T-cell (primary cell): Measurements from ENCODE around the gene KDM8. TPM values are rescaled to one million over a fixed set of nuclear protein-coding genes. Genes with fewer than 3 reads are reported as not detected.

ENCODE experiments used
- ATAC-seq, 4 experiments: fragments of 200-7000 bp in 3 of 4; fragments of 150-1000 bp in 1 of 4; cut with Tn5 transposase; replicated peaks in 1 of 4; 1 replicate in 3 of 4; 2 replicates in 1 of 4; pipeline ENCODE4 v1.10.0; 2021; ENCODE audit warnings: moderate library complexity in 3 of 4, mild to moderate bottlenecking in 2 of 4, moderate number of reproducible peaks in 1 of 4
- CTCF ChIA-PET, 2 donors: fragments of 300-600 bp; sonication (Branson Sonifier 250); formaldehyde crosslinking; loops; one replicate each; lab custom pipeline; 2022; ENCODE audit warnings: antibody characterized with exemption in 2 of 2; lab: Charles Lee
- POLR2A ChIA-PET, 2 donors: fragments of 300-600 bp; sonication (Branson Sonifier 250); formaldehyde crosslinking; loops; one replicate each; lab custom pipeline; 2022; ENCODE audit warnings: antibody characterized with exemption in 2 of 2; lab: Charles Lee
- DNase-seq, 35 experiments: peaks; one replicate each; pipeline versions ENCODE4 v3.0.0 to v3.0.0-alpha.2; 2013 to 2023
- H3K27ac ChIP-seq: one replicate; pipeline ENCODE4 v1.5.1; 2013; ENCODE audit warnings: low read length
- H3K27me3 ChIP-seq, 2 experiments: replicated peaks in 1 of 2; 1 replicate in 1 of 2; 2 replicates in 1 of 2; pipeline versions ENCODE4 v1.6.1 to v1.7.0; 2013; ENCODE audit warnings: low read length in 1 of 2, mixed read lengths in 1 of 2; ENCODE audit not compliant: control insufficient read depth in 2 of 2, insufficient read depth in 2 of 2; ENCODE audit errors: extremely low read depth in 1 of 2
- H3K36me3 ChIP-seq, 2 donors: 1 replicate in 1 of 2; 2 replicates in 1 of 2; pipeline versions ENCODE4 v1.6.1 to v1.7.0; 2013; ENCODE audit warnings: low read length in 1 of 2; ENCODE audit not compliant: control insufficient read depth in 2 of 2, insufficient read depth in 1 of 2; ENCODE audit errors: extremely low read depth in 1 of 2
- H3K4me1 ChIP-seq, 2 experiments: 1 replicate in 1 of 2; 2 replicates in 1 of 2; pipeline versions ENCODE4 v1.6.1 to v1.7.0; 2013; ENCODE audit warnings: low read length in 2 of 2, mixed read lengths in 1 of 2; ENCODE audit not compliant: insufficient read depth in 2 of 2, control insufficient read depth in 1 of 2; ENCODE audit errors: extremely low read depth in 1 of 2
- H3K4me3 ChIP-seq, 2 donors: 1 replicate in 1 of 2; 2 replicates in 1 of 2; pipeline versions ENCODE4 v1.5.1 to v1.7.0; 2013; ENCODE audit warnings: mild to moderate bottlenecking in 2 of 2, low read length in 1 of 2, moderate library complexity in 1 of 2; ENCODE audit not compliant: control insufficient read depth in 1 of 2; ENCODE audit errors: extremely low read depth in 1 of 2
- H3K9me3 ChIP-seq: 2 replicates; pipeline ENCODE4 v1.7.0; 2013
- H3K27ac Mint-ChIP-seq, 2 donors: one replicate each; pipeline ENCODE4 v1.8.0; 2020 to 2021; ENCODE audit warnings: mild to moderate bottlenecking in 2 of 2, mixed read lengths in 2 of 2
- H3K27me3 Mint-ChIP-seq, 2 donors: one replicate each; pipeline ENCODE4 v1.8.0; 2021 to 2022; ENCODE audit warnings: mixed read lengths in 2 of 2
- H3K36me3 Mint-ChIP-seq: one replicate; pipeline ENCODE4 v1.8.0; 2021; ENCODE audit warnings: mixed read lengths
- H3K4me1 Mint-ChIP-seq, 3 donors: one replicate each; pipeline ENCODE4 v1.8.0; 2020 to 2022; ENCODE audit warnings: mixed read lengths in 3 of 3, mild to moderate bottlenecking in 1 of 3
- H3K4me3 Mint-ChIP-seq, 3 donors: one replicate each; pipeline ENCODE4 v1.8.0; 2020 to 2022; ENCODE audit warnings: mild to moderate bottlenecking in 3 of 3, mixed read lengths in 3 of 3, moderate library complexity in 3 of 3
- H3K9me3 Mint-ChIP-seq, 3 donors: one replicate each; pipeline ENCODE4 v1.8.0; 2020 to 2022; ENCODE audit warnings: mixed read lengths in 3 of 3
- WGBS: methylation state at CpG from one replicate; pipeline ENCODE4 v1.1.5; 2013; ENCODE audit warnings: missing lambda C conversion rate; ENCODE audit not compliant: insufficient coverage; 5-methylcytosine and 5-hydroxymethylcytosine counted together
- total RNA-seq, 35 experiments: library from RNA in 6 of 35; stranded (reverse) in 6 of 35; fragments of 120-200 nt in 1 of 35; gene quantifications; one replicate each; pipeline versions ENCODE4 v1.2.1 to v1.2.4 and lab custom pipeline; 2013 to 2026

The KDM8 gene
- total RNA-seq, 5 donors from 2014 or later (not counting 1 experiment from before 2014, with no cell fraction given) = 13.4 to 25.6 (median 23.5) TPM

GRCh38 chr16:27228045-27228444, 24.7 kb downstream of the KDM8 start:
- 84% methylated on average over 10 of the region's 12 CpGs for WGBS
- no peaks in the 10 kb centered on the region for H3K9me3 ChIP-seq
- H3K27me3 ChIP-seq = no peaks in the 10 kb centered on the region
- Mint-ChIP-seq H3K4me3 (peak overlapping the region in 1 of 3 donors; percentile 19), H3K27ac (peak overlapping the region; percentile 52 to 58), H3K4me1 (peaks cover 56 to 68% (median 61%) of the 10 kb centered on the region in 3 donors), H3K36me3 (peaks cover 26% of the 10 kb centered on the region), H3K9me3 (no peaks in the 10 kb centered on the region), H3K27me3 (no peaks in the 10 kb centered on the region)
- peaks cover 32 to 74% of the 10 kb centered on the region in 2 experiments for H3K4me1 ChIP-seq
- no peak for DNase-seq
- ChIA-PET POLR2A (no interaction called here), CTCF (no interaction called here)
- no peak overlapping the region for H3K4me3 ChIP-seq
- H3K27ac ChIP-seq = no peak overlapping the region
- peaks cover 17 to 23% of the 10 kb centered on the region in 2 donors for H3K36me3 ChIP-seq
- ATAC-seq = no peak

- Mint-ChIP-seq H3K4me3 (peak overlapping the region in 1 of 3 donors; percentile 85), H3K27me3 (no peaks in the 10 kb centered on the region), H3K9me3 (no peaks in the 10 kb centered on the region), H3K36me3 (peaks cover 26% of the 10 kb centered on the region), H3K4me1 (peaks cover 64 to 76% (median 70%) of the 10 kb centered on the region in 3 donors), H3K27ac (peak overlapping the region; percentile 97 to 99)
- no peak for DNase-seq
- no peak overlapping the region for H3K4me3 ChIP-seq
- CTCF ChIA-PET = interaction anchor here (0.6 to 3.7 kb wide), 2 partner anchors 49 to 50 kb away, joined by 3 to 17 read pairs; no protein-coding TSS in a partner anchor
- POLR2A ChIA-PET = interaction anchor here in 1 of 2 donors (0.6 kb wide), 1 partner anchor 116 kb away, joined by 7 read pairs; no protein-coding TSS in a partner anchor
- H3K27ac ChIP-seq = peak overlapping the region; percentile 34
- no peaks in the 10 kb centered on the region for H3K9me3 ChIP-seq
- H3K4me1 ChIP-seq = peaks cover 40 to 82% of the 10 kb centered on the region in 2 experiments
- H3K36me3 ChIP-seq = peaks cover 17 to 27% of the 10 kb centered on the region in 2 donors
- 96% methylated on average over 20 of the region's 21 CpGs for WGBS
- no peaks in the 10 kb centered on the region for H3K27me3 ChIP-seq
- no peak for ATAC-seq
Measured at GRCh38 chr16:27228621-27229501, 25.5 kb downstream of the KDM8 start.

GRCh38 chr16:27229891-27230470, 26.7 kb downstream of the KDM8 start:
- peak overlapping the region; percentile 27 to 70 for H3K4me3 ChIP-seq

GRCh38 chr16:27230562-27231001, 27.3 kb downstream of the KDM8 start:
- ATAC-seq (peak; percentile 48 to 71 (median 70)), DNase-seq (peak; percentile 58 to 87 (median 72))
- H3K4me1 Mint-ChIP-seq = peaks cover 79 to 90% (median 83%) of the 10 kb centered on the region in 3 donors
- peaks cover 21% of the 10 kb centered on the region for H3K36me3 Mint-ChIP-seq
- H3K27ac Mint-ChIP-seq = peak overlapping the region; percentile 97 to 99
- peaks cover 9 to 12% of the 10 kb centered on the region in 2 donors for H3K36me3 ChIP-seq
- ChIA-PET POLR2A (interaction anchor here (0.5 to 1.1 kb wide), 8 partner anchors 27 to 1327 kb away, joined by 3 to 5 read pairs (median 3); partner anchors contain the start of genes IL21R (in 1 of the 2) and KDM8 (in 1 of the 2)), CTCF (interaction anchor here (0.7 to 3.7 kb wide), 14 partner anchors 10 to 229 kb away, joined by 3 to 17 read pairs (median 4); partner anchors contain the start of genes IL21R (in 1 of the 2) and KDM8 (in 1 of the 2))
- peak overlapping the region; percentile 27 to 70 for H3K4me3 ChIP-seq
- peak overlapping the region; percentile 68 to 85 (median 81) for H3K4me3 Mint-ChIP-seq
- 6% methylated on average over 16 of the region's 16 CpGs for WGBS
- H3K27ac ChIP-seq = peak overlapping the region; percentile 98
- no peaks in the 10 kb centered on the region for H3K9me3 Mint-ChIP-seq
- H3K4me1 ChIP-seq = peaks cover 56 to 94% of the 10 kb centered on the region in 2 experiments
- no peaks in the 10 kb centered on the region for H3K9me3 ChIP-seq
- no peaks in the 10 kb centered on the region for H3K27me3 Mint-ChIP-seq
- no peaks in the 10 kb centered on the region for H3K27me3 ChIP-seq

More at GRCh38 chr16:27229891-27230470, 26.7 kb downstream of the KDM8 start:
- ChIA-PET POLR2A (interaction anchor here (0.5 to 1.1 kb wide), 7 partner anchors 26 to 217 kb away, joined by 3 to 5 read pairs (median 3); partner anchors contain the start of genes IL21R (in 1 of the 2) and KDM8 (in 1 of the 2)), CTCF (interaction anchor here (0.6 to 3.7 kb wide), 15 partner anchors 9 to 229 kb away, joined by 3 to 17 read pairs (median 3); partner anchors contain the start of genes IL21R (in 1 of the 2) and KDM8 (in 1 of the 2))
- 75% methylated on average over 10 of the region's 18 CpGs for WGBS
- DNase-seq = no peak
- Histone ChIP-seq H3K27ac (peak overlapping the region; percentile 98), H3K4me1 (peaks cover 52 to 93% of the 10 kb centered on the region in 2 experiments), H3K9me3 (no peaks in the 10 kb centered on the region), H3K36me3 (peaks cover 13 to 18% of the 10 kb centered on the region in 2 donors), H3K27me3 (no peaks in the 10 kb centered on the region)
- peak overlapping the region; percentile 97 to 99 for H3K27ac Mint-ChIP-seq
- peak in 1 of 4 experiments; percentile 0 for ATAC-seq
- H3K27me3 Mint-ChIP-seq = no peaks in the 10 kb centered on the region
- H3K36me3 Mint-ChIP-seq = peaks cover 21% of the 10 kb centered on the region
- no peaks in the 10 kb centered on the region for H3K9me3 Mint-ChIP-seq
- H3K4me3 Mint-ChIP-seq = peak overlapping the region; percentile 68 to 85 (median 81)
- H3K4me1 Mint-ChIP-seq = peaks cover 73 to 85% (median 79%) of the 10 kb centered on the region in 3 donors

- POLR2A ChIA-PET = interaction anchor here (0.6 to 0.7 kb wide), 5 partner anchors 10 to 1994 kb away, joined by 3 to 6 read pairs (median 4); no protein-coding TSS in a partner anchor
Measured at GRCh38 chr16:27231692-27232060, 28.4 kb downstream of the KDM8 start.

More at GRCh38 chr16:27231692-27232060, 28.4 kb downstream of the KDM8 start:
- H3K4me3 ChIP-seq = no peak overlapping the region
- H3K4me1 ChIP-seq = peaks cover 66 to 94% of the 10 kb centered on the region in 2 experiments
- H3K27ac ChIP-seq = peak overlapping the region; percentile 98
- no peaks in the 10 kb centered on the region for H3K27me3 ChIP-seq
- H3K9me3 Mint-ChIP-seq = no peaks in the 10 kb centered on the region
- ATAC-seq (no peak), DNase-seq (no peak)
- peaks cover 6 to 11% of the 10 kb centered on the region in 2 donors for H3K36me3 ChIP-seq
- peak overlapping the region; percentile 97 to 99 for H3K27ac Mint-ChIP-seq
- WGBS = 76% methylated on average over 8 of the region's 8 CpGs
- H3K27me3 Mint-ChIP-seq = no peaks in the 10 kb centered on the region
- H3K4me1 Mint-ChIP-seq = peaks cover 78 to 91% (median 80%) of the 10 kb centered on the region in 3 donors
- CTCF ChIA-PET = interaction anchor here (0.5 to 3.7 kb wide), 7 partner anchors 16 to 136 kb away, joined by 3 to 17 read pairs (median 4); no protein-coding TSS in a partner anchor
- peak overlapping the region; percentile 64 to 85 (median 68) for H3K4me3 Mint-ChIP-seq
- H3K9me3 ChIP-seq = no peaks in the 10 kb centered on the region
- peaks cover 16% of the 10 kb centered on the region for H3K36me3 Mint-ChIP-seq
